Mucosa of gallbladder (tissue), 1 donor: Measurements from ENCODE around the gene TSPAN9. TPM values are rescaled to one million over a fixed set of nuclear protein-coding genes. Genes with fewer than 3 reads are reported as not detected.
A peak's percentile ranks its signal among the peaks of the same experiment; 100 is the strongest.

Source experiments
- DNase-seq: peaks from one replicate; pipeline ENCODE4 v3.0.0-alpha.2; 2020; ENCODE audit warnings: low spot score
- total RNA-seq: library from RNA; stranded (reverse); gene quantifications from one replicate; pipeline ENCODE4 v1.2.1, GENCODE V29; 2021
- donor health status: DM: no; HTN: no; CAD: no.

The TSPAN9 gene
- total RNA-seq, 1 donor from 2014 or later, result 38.7 TPM

DNA sequence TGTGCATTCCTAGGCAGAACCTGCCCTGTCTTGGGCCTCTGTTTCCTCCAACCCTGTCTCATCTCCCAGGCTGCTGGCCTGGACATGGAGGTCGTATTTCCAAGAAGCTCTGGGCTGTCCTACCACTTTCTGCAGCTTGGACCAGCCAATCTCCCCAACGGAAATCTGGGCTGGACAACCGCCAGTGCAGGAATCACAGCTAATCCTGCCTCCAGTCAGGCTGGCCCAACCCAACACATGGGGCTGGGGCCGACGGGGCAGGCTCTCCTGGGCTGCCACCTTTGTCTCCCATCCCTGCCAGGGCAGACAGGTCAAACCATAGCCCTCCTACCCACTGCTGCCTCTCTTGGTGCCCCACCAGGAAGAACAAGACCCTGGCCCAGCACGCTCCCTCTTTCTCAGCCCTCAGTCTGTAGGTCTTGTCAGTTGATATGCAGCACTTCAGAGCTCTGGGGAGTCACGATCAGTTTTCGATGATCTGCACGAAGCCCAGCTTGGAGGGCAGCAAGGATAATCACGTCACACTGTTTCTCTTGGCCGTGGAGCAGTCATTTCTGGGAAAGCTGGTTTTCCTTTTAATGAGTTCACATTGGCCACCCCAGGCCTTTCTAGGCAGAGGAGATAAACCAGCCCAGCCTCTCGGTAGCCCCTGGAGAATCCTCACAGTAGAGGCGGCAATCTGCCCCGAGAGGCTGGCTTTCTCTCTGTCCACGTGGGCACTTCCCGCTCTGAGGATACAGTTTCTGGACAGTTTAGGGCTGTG is 218.6 kb downstream of the TSPAN9 start:
- DNase-seq, result no peak

DNA sequence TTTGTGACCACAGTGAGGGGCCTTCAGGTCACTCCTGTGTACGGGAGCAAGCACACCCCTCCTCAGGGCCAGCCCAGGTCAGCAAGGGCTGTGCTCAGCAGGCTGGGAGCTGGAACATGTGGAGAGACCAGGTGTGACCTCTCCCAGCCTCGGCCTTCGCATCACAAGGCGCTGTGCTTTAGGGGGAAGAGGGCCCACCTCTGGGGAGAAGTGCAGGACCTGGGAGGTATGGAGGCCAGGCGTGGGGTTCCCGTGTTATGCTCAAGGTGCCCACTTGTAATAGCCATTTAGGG is 219.2 kb downstream of the TSPAN9 start:
- DNase-seq, result no peak

DNA sequence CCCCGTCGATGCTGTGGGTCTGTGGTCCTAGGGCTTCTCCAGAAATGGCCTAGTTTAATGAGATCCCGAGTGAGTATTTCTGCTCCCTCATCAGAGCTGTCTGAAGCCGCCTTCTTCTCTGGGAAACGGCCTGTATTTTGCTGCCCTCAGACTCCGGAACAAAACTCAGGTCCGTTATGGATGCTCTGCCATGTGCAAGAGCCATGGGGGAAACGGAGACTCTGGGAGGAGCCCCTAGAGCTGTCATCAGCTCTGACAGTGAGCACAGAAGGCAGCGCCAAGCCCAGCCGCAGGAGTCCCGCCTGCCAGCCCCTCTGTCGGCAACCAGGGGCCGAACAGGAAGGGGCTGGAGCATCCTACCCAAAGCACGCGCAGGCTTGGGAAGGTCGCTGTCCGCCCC is 221.4 kb downstream of the TSPAN9 start:
- DNase-seq, result no peak

DNA sequence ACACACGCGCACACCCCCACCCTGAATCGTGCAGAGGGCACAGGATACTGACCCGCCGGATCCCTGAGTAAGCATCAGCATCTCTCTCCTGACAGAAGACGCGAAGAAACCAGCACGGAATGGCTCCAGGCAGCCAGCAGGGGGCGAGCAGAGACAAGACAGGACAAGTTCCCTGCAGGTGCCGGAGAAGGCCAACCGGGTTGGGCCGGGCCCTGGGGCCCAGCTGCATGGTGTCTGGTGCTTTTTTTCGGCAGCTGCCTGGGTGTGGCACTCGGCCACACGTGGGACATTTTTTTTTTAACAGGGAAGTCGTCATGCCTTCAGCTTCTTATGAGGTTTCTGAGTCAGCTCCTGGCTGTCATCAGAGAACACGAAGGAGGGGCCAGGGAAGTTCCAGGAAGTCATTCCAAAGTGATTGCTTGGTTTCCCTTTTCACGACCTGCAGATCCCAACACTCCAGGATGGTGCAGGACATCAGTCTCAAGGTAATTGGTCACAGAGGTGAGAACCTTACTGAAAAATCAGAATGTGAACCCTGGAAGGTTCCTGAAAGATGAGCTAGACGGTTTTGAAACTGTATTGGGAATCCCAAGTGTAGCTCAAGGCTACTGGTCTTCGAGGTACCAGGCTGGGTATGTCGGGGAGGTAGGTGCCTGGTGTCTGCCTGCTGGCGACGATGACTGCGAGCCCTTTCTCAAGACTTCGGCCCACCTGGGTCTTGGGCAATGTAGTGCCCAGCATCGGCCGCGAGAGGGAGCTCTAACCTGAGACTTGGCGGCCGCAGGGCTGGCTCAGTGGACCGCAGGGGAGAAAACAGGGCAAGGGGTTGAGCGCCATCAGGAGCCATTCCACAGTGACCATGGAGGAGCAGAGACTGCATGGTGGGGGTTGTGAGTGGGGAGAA is 223.0 kb downstream of the TSPAN9 start:
- DNase-seq, result peak; percentile 90

DNA sequence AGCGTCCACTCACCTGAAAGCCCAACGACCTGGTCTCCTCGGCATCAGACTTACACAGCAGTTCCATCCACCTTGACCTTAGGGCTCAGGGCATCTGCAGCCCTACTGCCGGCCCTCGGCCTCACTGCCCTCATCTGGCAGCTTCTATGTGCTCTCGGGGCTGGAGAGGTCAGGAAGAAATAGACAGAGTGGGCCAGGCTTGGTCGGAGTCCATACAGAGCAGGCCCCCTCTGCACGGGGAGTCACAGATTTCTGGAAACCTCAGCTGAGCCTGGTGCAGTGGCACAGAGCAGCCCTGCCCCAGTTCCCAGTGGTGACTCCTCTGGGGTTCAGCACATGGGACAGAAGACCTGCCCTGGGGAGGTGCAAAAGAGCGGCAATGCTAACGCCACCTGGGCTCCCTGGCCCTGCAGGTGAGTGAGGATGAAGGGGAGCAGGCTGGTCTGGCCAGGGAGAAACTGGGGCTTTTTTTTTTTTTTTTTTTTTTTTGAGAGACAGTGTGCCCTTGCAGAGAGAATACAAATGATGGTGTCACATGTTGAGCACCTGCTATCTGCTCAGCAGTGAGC is 223.7 kb downstream of the TSPAN9 start:
- no peak for DNase-seq

DNA sequence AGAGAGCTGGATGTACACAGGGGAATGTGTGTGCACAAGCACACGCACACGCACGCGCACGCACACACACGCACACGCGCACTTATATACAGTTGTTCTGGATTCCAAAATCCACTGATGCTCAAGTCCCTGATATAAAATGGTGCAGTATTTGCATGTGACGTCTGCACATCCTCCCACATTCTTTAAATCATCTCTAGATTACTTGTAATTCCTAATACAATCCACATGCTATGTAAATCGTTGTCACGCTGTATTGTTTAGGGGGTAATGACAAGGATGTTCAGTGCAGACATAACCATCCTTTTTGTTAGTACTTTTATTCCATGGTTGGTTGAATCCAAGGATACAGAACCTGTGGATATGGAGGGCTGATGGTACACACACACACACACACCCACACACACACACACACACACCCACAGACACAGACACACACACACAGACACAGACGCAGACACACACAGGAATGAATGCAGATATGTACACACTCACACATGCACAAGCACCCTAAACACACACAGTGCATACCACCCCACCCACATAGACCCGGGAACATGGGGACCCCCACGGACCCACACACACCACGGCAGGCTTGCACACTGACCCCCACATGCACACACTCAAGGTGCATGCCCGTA is 225.3 kb downstream of the TSPAN9 start:
- no peak for DNase-seq

DNA sequence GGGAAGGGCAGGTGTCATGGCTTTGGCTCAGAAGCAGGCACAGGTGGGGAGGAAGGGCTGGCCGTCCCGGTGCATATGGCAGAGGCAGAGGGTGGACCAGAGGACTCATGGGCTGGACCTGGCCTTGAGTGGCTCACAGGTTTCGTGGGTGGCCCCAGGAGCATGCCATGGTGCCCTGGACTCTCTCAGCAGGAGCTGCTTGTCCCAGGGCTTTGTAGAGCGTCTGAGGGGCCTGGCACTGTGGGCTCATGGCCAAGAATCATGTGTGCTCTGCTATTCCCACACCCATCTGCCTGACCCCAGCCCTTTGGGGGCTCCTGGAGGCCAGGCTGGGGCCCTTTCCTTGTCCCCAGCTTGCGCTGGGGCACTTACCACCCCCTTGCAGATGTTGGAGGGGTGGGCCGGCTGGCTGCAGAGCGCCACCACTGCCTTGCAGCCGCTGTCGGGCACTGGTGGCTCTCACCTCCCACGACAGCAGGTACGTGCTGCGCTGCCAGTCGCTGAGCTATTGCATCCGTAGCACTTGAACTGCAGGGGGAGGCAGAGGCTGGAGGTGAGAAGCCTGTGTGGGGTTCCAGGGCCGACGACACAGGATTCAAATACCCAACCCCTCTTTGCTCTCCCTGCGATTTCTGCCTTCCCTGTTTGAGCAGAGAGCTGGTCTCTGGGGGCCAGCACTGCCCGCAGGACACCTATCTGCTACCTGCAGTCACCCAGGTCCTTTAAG is 226.4 kb downstream of the TSPAN9 start:
- DNase-seq, result no peak

DNA sequence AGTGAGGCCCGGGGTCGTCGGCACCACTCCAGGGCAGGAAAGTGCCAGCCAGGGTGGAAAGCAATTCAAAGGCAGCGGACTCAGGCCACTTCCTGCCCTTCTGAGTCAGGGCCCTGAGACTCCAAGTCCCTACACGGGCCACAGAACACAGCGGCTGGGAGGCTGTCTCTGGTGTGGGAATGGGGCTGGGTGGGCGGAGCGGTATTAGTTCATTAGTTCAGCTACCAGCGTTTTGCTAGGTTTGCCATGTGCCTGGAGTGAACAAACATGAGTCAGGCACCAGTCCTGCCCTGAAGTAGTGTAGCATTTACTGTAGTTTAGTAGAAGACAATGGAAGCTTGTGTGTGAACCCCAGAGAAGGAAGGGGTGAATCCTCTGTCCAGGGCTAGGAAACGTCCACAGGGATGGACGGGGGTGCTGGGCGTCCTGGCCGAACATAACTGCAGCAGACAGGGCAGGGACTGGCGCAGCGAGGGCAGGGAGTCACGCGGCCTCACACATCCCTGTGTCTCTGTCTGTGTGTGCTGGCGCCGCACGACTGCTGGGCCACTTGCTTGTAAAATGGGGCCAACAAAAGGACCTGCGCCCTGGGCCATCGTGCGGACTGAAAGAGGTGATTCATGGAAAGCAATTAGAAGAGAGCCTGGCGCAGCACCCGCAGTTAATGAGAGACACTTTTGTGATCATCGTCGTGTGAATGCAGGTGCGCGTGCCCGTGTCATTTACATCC is 227.4 kb downstream of the TSPAN9 start:
- no peak for DNase-seq

DNA sequence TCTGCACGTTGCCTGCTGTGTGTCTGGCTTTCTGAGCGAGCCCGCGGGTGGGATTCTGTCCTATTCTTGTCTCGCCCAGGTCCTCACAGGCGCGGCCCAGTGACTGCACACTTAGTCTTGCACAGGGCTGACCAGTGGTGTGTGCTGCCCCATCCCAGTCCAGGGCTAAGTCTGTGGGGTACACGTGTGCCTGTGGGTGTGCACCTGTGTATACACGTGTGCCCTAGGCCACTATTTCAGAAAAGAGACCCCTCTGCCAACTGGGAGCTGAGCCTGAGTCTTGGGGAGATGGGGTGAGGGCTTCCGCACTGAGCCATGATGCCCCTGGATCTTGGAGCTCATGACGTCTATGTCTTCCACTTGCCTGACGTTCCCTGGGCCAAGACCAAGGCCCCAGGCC is 228.3 kb downstream of the TSPAN9 start:
- DNase-seq, result no peak

DNA sequence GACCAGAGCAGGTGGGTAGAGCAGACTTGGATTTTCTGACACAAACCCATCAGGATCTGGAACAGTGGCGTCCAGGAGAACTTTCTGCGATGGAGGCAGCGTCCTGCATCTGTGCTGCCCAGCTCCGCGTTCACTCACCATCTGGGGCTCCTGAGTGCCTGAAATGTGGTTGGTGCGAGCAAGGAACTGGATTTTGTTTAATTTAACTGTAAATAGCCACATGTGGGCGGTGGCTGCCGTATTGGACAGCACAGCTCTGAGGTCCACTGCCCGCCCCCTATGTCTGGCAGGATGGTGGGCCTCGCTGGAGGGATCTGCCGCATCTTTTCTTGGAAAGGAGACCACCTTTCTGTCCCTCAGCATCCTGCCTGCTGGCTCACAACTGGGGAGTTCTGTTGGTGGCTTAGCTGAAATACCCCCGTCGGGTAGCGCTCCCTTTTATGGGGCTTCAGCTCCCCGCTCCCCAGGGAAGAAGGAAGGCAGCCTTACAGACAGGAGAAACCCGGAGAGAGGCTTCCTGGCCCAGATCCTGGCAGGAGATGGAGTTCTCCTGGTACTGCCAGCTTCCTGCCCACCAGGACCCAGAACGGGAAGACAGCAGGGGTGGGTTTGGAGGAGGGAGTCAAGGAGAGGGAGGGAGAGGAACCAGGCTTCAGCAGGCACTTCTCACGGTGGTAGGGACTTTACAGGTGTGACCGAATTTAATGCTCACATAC is 228.9 kb downstream of the TSPAN9 start:
- no peak for DNase-seq

DNA sequence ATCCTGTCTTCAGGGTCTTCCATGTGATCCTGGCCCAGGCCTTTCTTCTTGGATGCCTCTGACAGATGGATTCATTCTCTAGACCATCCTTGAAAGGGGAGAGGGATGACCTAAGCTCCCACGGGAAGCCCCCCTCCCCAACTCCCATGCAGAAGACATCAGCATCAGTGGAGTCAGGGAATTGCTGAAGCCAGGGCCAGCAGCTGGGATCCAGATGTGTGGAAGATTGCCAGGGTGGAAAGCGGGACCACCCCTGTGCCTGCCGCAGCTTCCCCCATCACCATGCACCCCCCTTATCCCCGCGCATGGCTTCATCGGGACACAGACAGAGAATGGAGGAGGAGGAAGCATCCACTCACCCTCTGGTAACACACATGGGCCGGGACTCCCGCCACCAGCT is 230.2 kb downstream of the TSPAN9 start:
- no peak for DNase-seq

DNA sequence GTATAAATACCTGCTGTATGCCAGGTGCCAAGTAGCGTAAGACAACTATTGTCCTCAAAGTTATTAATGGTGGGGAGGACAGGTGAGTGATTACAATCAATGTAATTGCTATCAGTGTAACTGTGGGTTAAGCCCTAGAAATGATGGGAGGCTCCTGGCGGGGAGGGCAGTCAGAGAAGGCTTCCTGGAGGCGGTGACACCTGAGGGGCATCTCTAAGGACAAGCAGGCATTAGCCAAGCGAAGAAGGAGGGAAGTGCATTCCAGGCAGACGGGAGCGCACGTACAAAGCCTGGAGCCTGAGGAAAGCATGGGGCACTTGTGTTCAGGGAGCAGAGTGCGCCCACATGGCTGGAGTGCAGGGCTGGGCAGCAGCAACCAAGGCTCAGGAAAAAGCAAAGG is 230.9 kb downstream of the TSPAN9 start:
- no peak for DNase-seq

DNA sequence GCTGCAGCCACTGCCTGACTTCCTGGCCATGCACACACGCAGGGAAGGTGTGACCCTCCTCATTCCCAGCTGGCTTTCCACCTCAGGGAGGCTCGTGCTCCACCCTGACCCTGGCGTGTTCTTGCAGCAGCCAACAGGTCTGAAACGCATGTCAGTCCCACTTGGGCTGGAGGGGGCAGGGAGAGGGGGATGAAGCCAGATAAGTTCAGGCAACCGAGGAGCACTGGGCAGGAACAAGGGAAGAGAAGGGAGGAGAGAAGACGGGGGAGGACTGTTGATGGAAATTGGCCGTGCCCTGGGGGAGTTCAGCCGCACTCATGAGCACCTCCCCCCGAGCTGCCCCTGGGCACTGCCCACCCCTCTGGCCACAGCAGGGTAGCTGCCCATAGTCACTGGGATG is 231.4 kb downstream of the TSPAN9 start:
- DNase-seq, result no peak

DNA sequence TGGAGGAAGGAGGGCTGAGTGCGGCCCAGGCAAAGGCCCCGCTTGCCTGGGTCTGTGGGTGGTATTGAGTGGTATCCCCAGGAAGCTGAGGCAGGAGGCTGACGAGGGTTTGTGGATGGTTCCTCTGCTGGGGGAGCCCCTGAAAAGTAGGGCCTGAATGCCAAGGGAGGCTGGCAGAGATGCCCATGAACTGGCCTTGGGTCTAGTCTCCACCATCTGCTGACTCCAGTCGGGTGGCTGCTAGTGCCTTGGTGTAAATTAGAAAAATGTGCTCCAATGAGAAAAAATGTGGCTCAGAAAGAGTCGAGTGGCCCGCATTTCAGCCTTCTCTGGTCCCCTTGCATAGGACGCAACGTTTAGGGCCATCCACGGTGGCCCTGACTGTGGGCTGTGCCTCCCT is 232.6 kb downstream of the TSPAN9 start:
- no peak for DNase-seq

DNA sequence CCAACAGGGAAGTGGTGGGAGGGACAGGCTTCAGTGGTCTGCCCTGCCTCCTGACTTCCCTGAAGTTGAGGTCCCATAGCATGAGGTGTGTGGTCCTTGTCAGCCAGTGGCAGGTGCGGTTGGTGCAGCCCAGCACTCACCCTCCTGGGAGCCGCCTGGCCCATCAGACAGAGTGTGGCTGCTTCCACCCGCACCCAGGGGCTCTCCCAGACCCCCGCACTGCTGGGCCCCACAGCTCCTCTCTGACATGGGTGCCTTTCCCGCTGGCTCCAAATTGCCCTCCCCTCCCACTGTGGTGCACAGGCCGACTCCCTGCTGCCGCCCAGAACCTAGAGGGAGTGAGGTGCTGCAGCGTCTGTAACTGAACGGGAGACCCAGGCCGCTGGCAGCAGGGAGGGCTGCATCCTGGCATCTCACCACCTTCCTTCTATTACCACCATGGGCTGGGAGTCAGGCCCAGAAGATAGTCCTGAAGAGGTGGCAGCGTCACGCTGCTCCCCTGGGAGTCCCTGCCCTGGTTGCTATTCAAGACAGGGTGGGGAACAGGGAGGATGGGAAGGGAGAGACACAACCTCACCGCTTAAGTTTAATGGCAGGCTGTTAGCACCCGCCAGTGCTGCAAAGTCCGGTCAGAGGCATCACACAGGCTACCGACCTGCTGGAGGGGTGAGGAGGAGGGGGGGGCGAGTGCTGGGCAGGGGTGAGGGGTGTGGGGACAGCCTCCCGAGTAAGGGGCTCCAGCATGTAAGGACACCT is 233.3 kb downstream of the TSPAN9 start:
- DNase-seq, result no peak

DNA sequence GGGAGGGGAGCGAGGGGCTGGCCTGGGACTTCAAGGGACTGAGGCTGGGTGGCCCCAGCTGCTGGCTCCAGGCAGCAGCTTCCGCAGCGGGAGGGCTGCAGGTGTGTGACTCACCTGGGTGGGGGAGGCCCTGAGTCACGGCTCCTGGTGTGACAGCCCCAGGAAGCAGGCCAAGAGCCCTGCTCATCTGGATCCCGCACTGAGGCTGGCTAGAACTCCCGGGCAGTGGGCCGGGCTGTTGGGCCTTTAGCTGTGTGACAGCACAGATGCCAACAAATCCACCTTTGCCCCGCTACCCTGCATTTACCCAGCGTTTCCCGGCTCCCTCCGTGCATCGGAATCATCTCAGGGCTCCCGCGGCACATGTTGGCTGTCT is 233.8 kb downstream of the TSPAN9 start:
- DNase-seq, result peak; percentile 78

DNA sequence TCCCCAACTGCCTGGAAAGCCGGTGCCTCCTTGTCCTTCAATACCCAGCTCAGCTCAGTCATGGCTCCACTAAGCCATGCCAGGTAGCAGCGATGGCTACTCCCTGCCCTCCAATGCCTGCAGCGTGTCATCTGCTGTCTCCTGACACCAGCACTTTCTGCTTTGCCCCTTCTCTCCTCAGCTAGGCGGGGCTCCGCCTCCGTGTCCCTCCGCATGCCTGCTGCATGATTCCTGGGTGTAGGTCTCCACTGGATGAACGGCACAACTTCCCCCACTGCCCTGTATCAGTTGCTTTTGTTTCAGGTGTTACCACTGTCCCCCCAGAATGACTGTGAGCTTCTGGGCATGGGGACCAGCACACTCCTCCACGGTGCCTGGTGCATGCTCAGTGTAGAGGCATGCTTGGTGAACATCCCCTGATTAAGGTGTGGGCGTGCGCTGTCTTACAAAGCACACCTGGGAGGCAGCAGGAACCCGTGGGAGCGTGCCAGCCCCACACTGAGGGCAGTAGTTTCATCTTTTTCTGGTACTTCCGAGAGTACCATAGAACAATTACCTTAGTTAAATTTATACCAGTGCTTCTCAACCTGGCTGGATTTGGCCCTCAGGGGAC is 234.4 kb downstream of the TSPAN9 start:
- DNase-seq, result no peak

DNA sequence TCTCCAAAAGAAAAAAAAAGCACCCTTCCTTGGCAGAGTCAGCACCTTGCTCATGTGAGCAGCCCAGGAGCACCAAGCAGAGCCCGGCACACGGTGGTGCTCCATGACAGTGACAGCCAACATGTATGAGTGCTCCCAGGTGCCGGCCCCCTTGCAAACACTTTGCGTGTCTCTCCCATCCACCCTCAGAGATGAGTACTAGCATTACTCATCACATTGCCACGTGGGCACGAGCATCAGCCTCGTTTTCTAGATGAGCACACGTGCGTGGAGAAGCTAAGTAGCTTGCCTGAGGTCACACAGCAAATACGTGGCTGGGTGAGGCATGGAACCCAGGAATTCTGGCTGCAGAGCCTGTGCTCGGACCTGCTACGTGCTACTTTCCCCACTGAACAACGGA is 235.9 kb downstream of the TSPAN9 start:
- DNase-seq, result no peak
